CD14-positive monocyte (primary cell): ENCODE results near the gene TRMO. TPM values are rescaled to one million over a fixed set of nuclear protein-coding genes. Genes with fewer than 3 reads are reported as not detected.

Experiments
- DNase-seq, 3 donors: peaks; one replicate each; pipeline ENCODE4 v3.0.0-alpha.2; 2011 to 2022
- H2AFZ ChIP-seq: 2 replicates; pipeline ENCODE4 v1.6.0; 2012; ENCODE audit warnings: mild to moderate bottlenecking, low read depth, low read length, inconsistent platforms; ENCODE audit not compliant: insufficient read depth, poor library complexity, severe bottlenecking
- H3K27ac ChIP-seq, 2 donors: 1 replicate in 1 of 2; 2 replicates in 1 of 2; pipeline ENCODE4 v1.5.1; 2012 to 2013; ENCODE audit warnings: low read length in 2 of 2, control low read depth in 1 of 2, inconsistent platforms in 1 of 2, low read depth in 1 of 2, mild to moderate bottlenecking in 1 of 2
- H3K27me3 ChIP-seq, 2 donors: one replicate each; pipeline versions ENCODE4 v1.6.0 to v1.6.1; 2011 to 2013; ENCODE audit warnings: low read length in 2 of 2; ENCODE audit not compliant: control insufficient read depth in 2 of 2, insufficient read depth in 2 of 2
- H3K36me3 ChIP-seq, 2 donors: replicated peaks in 1 of 2; 1 replicate in 1 of 2; 2 replicates in 1 of 2; pipeline versions ENCODE4 v1.5.1 to v1.6.1; 2012 to 2013; ENCODE audit warnings: low read length in 2 of 2, control low read depth in 1 of 2, inconsistent platforms in 1 of 2, mild to moderate bottlenecking in 1 of 2; ENCODE audit not compliant: insufficient read depth in 2 of 2, control insufficient read depth in 1 of 2
- H3K4me1 ChIP-seq, 2 donors: 1 replicate in 1 of 2; 2 replicates in 1 of 2; pipeline versions ENCODE4 v1.5.1 to v1.6.1; 2012 to 2013; ENCODE audit warnings: low read length in 2 of 2, control low read depth in 1 of 2, inconsistent platforms in 1 of 2, mild to moderate bottlenecking in 1 of 2, moderate library complexity in 1 of 2; ENCODE audit not compliant: insufficient read depth in 2 of 2, control insufficient read depth in 1 of 2
- H3K4me2 ChIP-seq: replicated peaks from 2 replicates; pipeline ENCODE3; 2012; ENCODE audit warnings: low read length, moderate library complexity, mild to moderate bottlenecking; ENCODE audit not compliant: poor library complexity, severe bottlenecking; ENCODE audit errors: extremely low read depth
- H3K4me3 ChIP-seq, 3 experiments: fragments of 200-600 bp in 1 of 3; sonication (generic) in 1 of 3; replicated peaks in 1 of 3; 1 replicate in 2 of 3; 2 replicates in 1 of 3; pipeline ENCODE4 v1.5.1; 2011 to 2013; ENCODE audit warnings: low read length in 3 of 3, mild to moderate bottlenecking in 3 of 3, control low read depth in 2 of 3, low read depth in 2 of 3, inconsistent platforms in 1 of 3, moderate library complexity in 1 of 3
- H3K79me2 ChIP-seq: 2 replicates; pipeline ENCODE4 v1.6.0; 2012; ENCODE audit warnings: mild to moderate bottlenecking, control low read depth, inconsistent platforms, low read length, moderate library complexity; ENCODE audit not compliant: insufficient read depth
- H3K9ac ChIP-seq: 2 replicates; pipeline ENCODE4 v1.6.0; 2017; ENCODE audit warnings: low read length, mild to moderate bottlenecking; ENCODE audit not compliant: insufficient read depth, poor library complexity, severe bottlenecking
- H3K9me3 ChIP-seq, 2 donors: replicated peaks in 1 of 2; 1 replicate in 1 of 2; 2 replicates in 1 of 2; pipeline versions ENCODE4 v1.5.1 to v1.6.1; 2012 to 2013; ENCODE audit warnings: low read length in 2 of 2, control low read depth in 1 of 2; ENCODE audit not compliant: control insufficient read depth in 1 of 2, insufficient read depth in 1 of 2
- H4K20me1 ChIP-seq: 2 replicates; pipeline ENCODE4 v1.6.0; 2012; ENCODE audit warnings: mild to moderate bottlenecking, low read length, control low read depth, moderate library complexity; ENCODE audit not compliant: insufficient read depth
- H3K27ac Mint-ChIP-seq, 7 donors: one replicate each; pipeline ENCODE4 v1.8.0; 2020; ENCODE audit warnings: mild to moderate bottlenecking in 7 of 7, mixed read lengths in 7 of 7, moderate library complexity in 6 of 7, inconsistent platforms in 2 of 7
- H3K27me3 Mint-ChIP-seq, 3 donors: one replicate each; pipeline ENCODE4 v1.8.0; 2021 to 2022; ENCODE audit warnings: low read depth in 3 of 3, mild to moderate bottlenecking in 3 of 3, mixed read lengths in 3 of 3, moderate library complexity in 3 of 3, inconsistent platforms in 1 of 3
- H3K36me3 Mint-ChIP-seq, 2 donors: one replicate each; pipeline ENCODE4 v1.8.0; 2020; ENCODE audit warnings: mixed read lengths in 2 of 2, inconsistent platforms in 1 of 2, mild to moderate bottlenecking in 1 of 2
- H3K4me1 Mint-ChIP-seq: one replicate; pipeline ENCODE4 v1.8.0; 2020; ENCODE audit warnings: mild to moderate bottlenecking, mixed read lengths
- H3K4me3 Mint-ChIP-seq, 2 donors: one replicate each; pipeline ENCODE4 v1.8.0; 2020; ENCODE audit warnings: mild to moderate bottlenecking in 2 of 2, mixed read lengths in 2 of 2, moderate library complexity in 1 of 2
- H3K9me3 Mint-ChIP-seq, 7 donors: one replicate each; pipeline ENCODE4 v1.8.0; 2020 to 2022; ENCODE audit warnings: mixed read lengths in 7 of 7, mild to moderate bottlenecking in 6 of 7, moderate library complexity in 6 of 7, inconsistent platforms in 2 of 7
- WGBS: methylation state at CpG from one replicate; pipeline ENCODE4 v1.1.5; 2013; ENCODE audit warnings: missing lambda C conversion rate; ENCODE audit not compliant: insufficient coverage; 5-methylcytosine and 5-hydroxymethylcytosine counted together
- intact Hi-C, 2 donors: fragments of 100-400 bp; cut with micrococcal nuclease; formaldehyde crosslinking; loops; one replicate each; pipeline versions ENCODE4 v1.15.0 to v1.15.1; 2023
- polyA plus RNA-seq, 3 donors: library from polyadenylated mRNA; depleted of rRNA in 1 of 3; unstranded in 2 of 3; stranded (reverse) in 1 of 3; fragments of 300-500 nt in 2 of 3; fragments of >200 nt in 1 of 3; fragmentation: Illumina TruSeq in 2 of 3; gene quantifications; 1 replicate in 2 of 3; 2 replicates in 1 of 3; pipeline ENCODE4 v1.2.3, GENCODE V29; 2012 to 2021
- TF ChIP-seq, protein P1 (sequence below): fragments of 200-600 bp; IDR thresholded peaks from one replicate; pipeline ENCODE4 v1.8.0; 2022; ENCODE audit warnings: antibody characterized with exemption, mild to moderate bottlenecking

The TRMO gene
- polyA plus RNA-seq, 3 donors = 13.4 to 20.6 (median 13.5) TPM

GRCh38 chr9:97959585-97959984 is 37.3 kb upstream of the TRMO start:
- Histone ChIP-seq H3K27ac (no peak overlapping the region), H3K79me2 (no peaks in the 10 kb centered on the region), H3K4me1 (no peaks in the 10 kb centered on the region), H3K4me3 (no peak overlapping the region), H3K27me3 (no peaks in the 10 kb centered on the region), H4K20me1 (no peaks in the 10 kb centered on the region), H2AFZ (no peak overlapping the region), H3K4me2 (no peak overlapping the region), H3K9me3 (no peaks in the 10 kb centered on the region), H3K9ac (no peak overlapping the region), H3K36me3 (no peaks in the 10 kb centered on the region)
- intact Hi-C loops = no loop called here
- TF ChIP-seq, protein P1, sequence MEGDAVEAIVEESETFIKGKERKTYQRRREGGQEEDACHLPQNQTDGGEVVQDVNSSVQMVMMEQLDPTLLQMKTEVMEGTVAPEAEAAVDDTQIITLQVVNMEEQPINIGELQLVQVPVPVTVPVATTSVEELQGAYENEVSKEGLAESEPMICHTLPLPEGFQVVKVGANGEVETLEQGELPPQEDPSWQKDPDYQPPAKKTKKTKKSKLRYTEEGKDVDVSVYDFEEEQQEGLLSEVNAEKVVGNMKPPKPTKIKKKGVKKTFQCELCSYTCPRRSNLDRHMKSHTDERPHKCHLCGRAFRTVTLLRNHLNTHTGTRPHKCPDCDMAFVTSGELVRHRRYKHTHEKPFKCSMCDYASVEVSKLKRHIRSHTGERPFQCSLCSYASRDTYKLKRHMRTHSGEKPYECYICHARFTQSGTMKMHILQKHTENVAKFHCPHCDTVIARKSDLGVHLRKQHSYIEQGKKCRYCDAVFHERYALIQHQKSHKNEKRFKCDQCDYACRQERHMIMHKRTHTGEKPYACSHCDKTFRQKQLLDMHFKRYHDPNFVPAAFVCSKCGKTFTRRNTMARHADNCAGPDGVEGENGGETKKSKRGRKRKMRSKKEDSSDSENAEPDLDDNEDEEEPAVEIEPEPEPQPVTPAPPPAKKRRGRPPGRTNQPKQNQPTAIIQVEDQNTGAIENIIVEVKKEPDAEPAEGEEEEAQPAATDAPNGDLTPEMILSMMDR = no peak
- H3K36me3 Mint-ChIP-seq = no peaks in the 10 kb centered on the region
- no peak overlapping the region for H3K4me3 Mint-ChIP-seq
- DNase-seq = no peak
- no peaks in the 10 kb centered on the region for H3K9me3 Mint-ChIP-seq
- H3K4me1 Mint-ChIP-seq = no peaks in the 10 kb centered on the region
- H3K27ac Mint-ChIP-seq = no peak overlapping the region
- peaks cover 0 to 2% (median 2%) of the 10 kb centered on the region in 3 donors for H3K27me3 Mint-ChIP-seq

GRCh38 chr9:97958812-97959511 is 36.7 kb upstream of the TRMO start:
- no peaks in the 10 kb centered on the region for H3K27me3 ChIP-seq
- no peaks in the 10 kb centered on the region for H3K79me2 ChIP-seq
- Mint-ChIP-seq H3K4me1 (no peaks in the 10 kb centered on the region), H3K9me3 (no peaks in the 10 kb centered on the region), H3K27me3 (peaks cover 0 to 2% (median 2%) of the 10 kb centered on the region in 3 donors), H3K27ac (peak overlapping the region in 2 of 7 donors; percentile 16 to 66), H3K36me3 (no peaks in the 10 kb centered on the region), H3K4me3 (no peak overlapping the region)
- TF ChIP-seq, protein P1 = no peak
- H3K4me2 ChIP-seq = no peak overlapping the region
- H3K9ac ChIP-seq = no peak overlapping the region
- no peaks in the 10 kb centered on the region for H3K9me3 ChIP-seq
- 89% methylated on average over 5 of the region's 5 CpGs for WGBS
- H3K36me3 ChIP-seq = no peaks in the 10 kb centered on the region
- intact Hi-C loops = no loop called here
- H3K4me1 ChIP-seq = no peaks in the 10 kb centered on the region
- H2AFZ ChIP-seq = no peak overlapping the region
- H3K4me3 ChIP-seq = no peak overlapping the region
- no peaks in the 10 kb centered on the region for H4K20me1 ChIP-seq
- H3K27ac ChIP-seq = no peak overlapping the region
- DNase-seq = no peak
